NCI-H446 (cell line): ENCODE data around the gene PTMA.
"Not testable (repeated sequence)": the region's sequence is repeated elsewhere in the genome, so short reads cannot be mapped to it uniquely, and the experiment has no call there.

Experiments used
- DNase-seq, 2 experiments: peaks; one replicate each; lab custom pipeline; 2025; lab: John Stamatoyannopoulos, UW

The PTMA gene, protein sequence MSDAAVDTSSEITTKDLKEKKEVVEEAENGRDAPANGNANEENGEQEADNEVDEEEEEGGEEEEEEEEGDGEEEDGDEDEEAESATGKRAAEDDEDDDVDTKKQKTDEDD

DNA sequence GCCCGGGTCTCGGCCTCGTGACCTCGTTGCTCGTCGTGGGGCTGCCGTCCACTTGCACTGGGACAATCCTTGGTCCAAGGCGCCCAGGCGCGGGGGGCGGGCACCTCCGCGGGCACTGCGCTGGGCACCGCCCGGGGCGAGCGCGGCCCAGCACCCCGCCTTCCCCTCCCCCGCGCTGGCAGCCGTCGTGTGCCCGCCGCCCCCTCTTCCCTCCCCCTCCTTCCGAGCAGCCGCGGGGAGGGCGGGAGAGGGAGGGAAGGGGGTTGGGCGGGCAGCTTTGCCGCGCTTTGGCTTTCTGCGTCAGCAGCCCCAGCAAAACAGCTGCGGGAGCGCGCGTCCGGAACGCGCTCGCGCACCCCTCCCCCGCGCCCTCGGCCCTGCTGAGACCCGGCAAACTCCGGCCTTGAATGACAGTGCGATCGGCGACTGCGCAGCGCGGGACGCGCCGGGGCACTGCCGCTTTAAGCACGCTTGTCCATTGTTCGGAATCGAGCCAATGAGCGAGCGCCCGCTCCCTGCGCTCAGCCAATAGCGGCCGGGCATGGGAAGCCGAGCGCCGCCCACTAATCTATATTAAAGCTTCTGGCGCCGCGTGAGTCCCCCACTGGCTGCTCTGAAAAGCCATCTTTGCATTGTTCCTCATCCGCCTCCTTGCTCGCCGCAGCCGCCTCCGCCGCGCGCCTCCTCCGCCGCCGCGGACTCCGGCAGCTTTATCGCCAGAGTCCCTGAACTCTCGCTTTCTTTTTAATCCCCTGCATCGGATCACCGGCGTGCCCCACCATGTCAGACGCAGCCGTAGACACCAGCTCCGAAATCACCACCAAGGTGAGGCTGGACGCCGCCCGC lies at the start of gene PTMA:
Gene PTMA, plus strand, starts transcription at position 599 of the 846 bp plus-strand sequence. Its CDS starts 182 bp downstream, at position 781.
- peak; percentile 94 to 99 for DNase-seq

DNA sequence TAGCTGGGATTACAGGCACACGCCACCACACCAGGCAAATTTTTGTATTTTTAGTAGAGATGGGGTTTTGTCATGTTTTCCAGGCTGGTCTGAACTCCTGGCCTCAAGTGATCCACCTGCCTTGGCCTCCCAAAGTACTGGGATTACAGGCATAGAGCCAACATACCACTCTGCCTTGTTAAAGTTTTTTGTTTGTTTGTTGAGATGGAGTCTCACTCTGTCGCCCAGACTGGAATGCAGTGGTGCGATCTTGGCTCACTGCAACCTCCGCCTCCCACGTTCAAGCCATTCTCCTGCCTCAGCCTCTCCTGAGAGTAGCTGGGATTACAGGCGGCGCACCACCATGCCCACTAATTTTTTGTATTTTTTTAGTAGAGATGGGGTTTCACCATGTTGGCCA lies 48.3 kb upstream of the PTMA start:
- not testable (repeated sequence) for DNase-seq

DNA sequence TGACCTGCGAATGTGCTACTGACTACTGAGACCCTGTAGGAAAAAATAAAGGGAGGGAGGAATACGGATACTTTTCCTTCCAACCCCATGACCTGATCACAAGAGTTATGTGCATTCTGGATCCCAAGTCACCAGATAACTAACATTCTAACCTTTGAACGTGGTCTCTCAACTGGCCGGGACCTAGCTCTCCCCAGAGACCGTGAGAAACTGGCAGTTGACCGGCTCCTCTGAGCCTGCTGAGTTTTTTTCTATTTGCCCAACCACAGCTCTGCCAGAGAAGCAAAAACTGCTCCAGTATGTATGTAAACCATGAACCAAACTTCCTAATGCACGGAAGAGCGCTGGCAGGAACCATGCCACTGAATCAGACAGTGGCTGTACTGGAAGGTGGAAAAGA lies 47.5 kb upstream of the PTMA start:
- no peak for DNase-seq

DNA sequence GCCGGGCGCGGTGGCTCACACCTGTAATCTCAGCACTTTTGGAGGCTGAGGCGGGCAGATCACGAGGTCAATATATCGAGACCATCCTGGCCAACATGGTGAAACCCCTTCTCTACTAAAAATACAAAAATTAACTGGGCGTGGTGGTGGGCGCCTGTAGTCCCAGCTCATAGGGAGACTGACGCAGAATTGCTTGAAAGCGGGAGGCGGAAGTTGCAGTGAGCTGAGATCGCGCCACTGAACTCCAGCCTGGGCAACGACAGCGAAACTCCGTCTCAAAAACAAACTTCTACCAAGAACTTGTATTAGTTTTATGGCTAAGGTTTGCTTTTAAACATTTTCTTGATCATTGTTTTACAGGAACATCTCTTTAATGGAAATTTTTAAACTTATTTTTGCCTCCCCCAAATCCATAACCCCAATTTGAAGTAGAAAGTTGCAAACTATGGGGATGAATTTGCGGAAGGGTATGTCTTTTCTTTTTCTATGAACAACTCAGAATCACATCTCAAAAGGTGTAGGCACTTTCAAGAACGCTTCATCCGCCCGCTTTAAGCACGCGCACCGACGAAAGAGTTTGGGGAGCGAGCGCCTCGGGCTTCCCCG lies 46.8 kb upstream of the PTMA start:
- DNase-seq, result no peak

DNA sequence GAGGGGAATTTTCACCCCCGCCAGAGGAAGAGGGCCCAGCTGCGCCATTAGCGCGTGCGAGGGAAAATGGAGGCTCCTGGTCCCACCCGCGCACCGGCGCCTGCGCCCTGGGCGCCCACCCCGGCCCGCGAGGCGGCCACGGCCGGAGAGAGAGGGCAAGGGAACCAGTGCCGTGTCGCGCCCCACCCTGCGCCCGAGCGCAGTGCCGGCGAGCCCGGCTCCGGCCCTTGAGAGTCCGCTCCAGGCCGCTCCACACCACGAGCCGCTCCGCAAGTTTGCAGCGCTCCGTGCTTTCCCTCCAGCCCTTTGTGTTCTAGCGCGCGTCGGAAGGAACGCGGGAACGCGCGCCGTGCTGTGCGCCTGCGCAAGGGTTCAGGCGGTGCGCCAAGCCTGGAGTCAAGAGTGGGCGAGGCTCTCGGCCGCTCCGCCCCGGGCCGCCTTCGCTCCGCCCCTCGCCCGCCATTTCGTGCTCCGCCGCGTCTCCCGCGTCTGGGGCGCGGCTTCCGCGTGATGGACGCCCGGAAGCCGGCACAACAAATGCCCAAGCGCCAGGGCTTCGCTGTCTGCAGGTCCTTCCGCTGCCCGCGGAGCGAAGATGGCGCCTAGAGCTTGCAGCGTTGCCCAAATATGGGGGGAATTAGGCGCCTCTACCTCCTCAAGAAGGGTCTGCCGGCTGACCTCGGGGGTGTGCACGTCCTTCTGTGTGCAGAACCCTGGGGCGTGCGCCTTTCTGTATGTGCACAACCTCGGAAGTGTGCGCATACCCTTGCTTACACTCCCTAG lies 46.1 kb upstream of the PTMA start:
- no peak for DNase-seq

DNA sequence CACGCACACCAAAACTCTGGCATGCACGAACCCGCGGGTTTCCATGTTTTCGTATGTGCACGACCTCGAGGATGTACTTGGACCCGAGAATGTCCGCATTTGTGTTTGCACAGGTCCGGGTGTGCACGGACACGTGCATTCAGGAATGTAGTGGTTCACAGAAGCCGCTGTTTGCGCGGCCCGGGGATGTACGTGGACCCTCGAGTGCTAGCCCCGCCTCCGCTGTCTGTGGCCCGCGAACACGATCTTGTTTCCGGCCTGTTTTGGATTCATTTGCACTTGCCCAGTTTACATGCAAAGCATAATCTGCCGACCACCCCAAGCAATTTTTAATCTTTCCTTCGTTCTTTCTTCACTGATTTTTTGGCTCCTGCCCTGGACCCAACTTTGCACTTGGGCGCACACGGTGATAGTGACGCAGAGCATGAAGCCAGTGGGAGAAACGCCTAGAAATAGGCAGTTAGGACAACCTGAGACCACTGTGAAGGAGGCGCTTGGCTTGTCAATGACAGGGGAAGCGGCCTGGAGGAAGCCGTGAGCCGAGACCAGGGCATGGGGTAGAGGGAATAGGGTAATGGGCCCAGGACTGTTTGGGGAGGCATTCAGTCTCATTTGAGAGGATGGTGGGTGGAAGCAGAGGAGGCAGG lies 45.4 kb upstream of the PTMA start:
- DNase-seq, result no peak

DNA sequence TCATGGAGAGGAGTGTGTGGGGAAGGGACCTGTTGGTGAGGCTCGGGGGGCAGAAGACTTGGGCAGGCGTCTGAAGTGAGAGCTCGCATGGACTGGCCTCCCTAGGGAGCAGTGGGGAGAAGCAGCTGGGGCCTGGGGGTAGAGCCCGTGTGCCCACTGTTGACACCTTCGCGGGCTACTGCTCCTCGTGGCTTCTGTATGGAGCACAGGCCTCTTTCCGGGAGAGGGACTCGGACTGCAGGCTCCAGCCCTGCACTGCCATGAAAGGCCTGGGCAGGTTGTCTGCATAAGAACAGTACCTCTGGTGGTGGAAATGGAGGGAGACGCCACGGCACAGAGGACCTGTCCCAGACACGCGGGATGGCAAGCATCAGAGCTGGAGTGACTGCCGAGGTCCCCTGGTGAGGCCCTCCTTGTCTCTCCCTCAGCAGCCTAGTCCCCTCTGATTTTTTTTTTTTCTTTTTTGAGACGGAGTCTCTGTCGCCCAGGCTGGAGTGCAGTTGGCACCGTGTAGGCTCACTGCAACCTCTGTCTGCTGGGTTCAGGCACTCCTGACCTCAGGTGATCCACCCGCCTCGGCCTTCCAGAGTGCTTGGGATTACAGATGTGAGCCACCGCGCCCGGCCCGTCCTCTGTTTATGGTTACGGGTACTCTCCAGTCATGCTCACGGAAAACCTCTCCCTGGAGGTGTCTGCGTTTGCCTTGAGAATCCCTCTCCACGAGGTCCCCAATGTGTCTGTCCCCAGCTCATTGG lies 44.7 kb upstream of the PTMA start:
- DNase-seq, result no peak

DNA sequence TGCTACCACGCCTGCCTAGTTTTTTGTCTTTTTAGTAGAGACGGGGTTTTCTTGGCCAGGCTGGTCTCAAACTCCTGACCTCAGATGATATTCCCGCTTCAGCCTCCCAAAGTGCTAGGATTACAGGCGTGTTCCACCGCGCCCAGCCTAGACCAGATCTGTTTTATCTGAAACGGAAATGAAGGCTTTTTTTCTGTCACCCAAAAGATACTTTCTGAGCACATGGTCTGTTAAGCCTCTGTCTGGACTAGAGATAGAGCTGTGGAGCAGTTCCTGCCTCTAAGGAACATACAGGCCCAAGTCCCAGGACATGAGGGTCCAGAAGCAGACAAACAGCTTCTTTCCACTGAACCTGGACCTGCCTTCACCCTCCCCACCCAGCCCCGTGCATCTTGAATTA lies 43.6 kb upstream of the PTMA start:
- no peak for DNase-seq

DNA sequence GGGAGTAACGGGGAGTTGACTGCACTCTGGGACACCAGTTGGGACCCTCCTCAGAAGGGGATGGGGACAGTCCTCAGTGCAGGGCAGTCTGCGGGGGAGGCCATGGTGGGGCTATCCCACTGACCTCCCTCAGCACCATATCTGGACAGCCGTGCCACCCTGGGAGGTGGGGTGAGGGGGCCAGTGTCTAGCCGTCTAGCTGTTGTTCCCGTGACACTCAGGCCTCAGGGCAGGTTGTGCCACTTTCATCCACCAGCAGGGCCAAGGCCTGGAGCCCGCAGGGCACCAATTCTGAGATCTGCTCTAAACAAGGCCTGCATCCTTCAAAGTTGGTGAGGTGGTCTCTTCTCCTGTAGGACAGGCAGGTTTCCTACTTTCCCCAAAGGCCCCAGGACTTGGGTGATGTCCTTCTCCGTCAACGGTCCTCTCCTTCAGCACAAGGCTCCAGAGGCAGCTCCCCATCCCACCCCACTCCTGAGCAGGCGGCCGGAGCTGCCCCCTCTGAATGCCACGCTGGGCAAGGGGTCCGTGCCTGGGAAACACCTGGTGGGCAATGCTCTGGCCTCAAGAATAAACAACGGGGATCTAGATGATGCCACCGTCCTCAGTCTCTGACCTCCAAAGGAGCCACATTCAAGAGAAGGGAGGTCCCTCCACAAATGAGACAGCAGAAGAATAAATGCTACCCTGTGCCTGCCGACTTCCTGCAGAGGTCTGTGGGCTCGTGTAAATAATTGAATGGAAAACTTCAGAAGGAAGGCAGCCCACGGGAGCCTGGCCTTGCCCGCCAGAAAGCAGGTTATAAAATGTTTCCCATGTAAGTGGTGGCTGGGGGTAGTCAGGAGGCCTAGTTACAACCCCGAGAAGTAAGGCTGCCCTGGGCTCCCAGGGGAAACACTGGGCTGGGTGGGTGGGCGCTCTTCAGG lies 42.8 kb upstream of the PTMA start:
- DNase-seq, result no peak

DNA sequence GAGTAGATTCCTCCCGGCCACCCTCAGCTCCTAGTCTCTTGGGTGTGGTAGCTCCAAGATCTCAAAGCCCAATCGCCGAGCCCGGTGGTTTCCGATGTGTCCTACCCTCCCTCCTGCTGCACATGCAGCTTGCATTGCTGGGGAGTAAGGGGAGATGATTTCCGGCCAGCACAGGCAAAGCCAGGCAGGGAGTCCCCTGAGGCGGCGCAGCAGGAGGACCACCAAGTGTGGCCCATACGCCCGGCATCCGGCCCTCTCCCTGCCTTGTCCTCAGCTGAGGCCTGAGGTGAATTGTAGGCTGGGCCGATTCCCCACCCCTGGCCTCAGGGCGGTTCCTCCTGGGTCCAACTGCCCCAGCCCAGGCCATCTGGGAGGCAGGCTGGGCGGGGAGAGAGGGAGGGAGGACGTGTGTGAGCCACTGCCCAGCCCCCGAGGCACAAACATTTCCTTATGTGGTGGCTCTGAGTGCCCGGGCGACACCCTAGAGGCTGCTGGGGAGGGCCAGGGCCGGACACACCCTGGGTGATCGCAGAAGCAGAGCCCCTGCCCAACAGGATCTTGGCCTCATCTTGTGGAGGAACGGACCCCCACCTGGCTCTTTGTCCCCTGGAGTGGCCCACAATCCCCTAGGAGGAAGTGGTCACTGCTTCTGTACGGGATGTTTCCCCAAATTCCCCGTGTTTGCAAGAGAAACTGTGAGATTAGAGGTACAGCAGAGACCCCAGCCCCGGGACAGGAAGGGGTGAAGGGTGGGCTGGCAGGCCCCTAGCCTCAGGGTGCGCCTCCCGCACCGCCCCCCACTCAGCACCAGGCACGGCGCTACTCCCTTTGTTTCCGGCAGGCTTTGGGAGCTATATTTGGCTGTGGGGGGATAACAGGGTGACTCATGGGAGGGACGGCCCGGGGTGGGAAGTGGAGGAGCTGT lies 41.9 kb upstream of the PTMA start:
- no peak for DNase-seq

DNA sequence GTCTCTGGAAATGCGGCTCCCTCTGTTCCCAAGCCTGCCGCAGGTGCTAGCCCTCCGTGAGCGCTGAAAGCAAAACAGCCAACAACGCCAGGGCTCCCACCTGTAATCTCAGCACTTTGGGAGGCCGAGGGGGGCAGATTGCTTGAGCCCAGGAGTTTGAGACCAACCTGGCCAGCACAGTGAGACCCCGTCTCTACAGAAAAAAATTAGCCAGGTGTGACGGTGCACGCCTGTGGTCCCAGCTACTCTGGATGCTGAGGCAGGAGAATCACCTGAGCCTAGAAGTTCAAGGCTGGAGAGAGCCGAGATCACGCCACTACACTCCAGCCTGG lies 41.3 kb upstream of the PTMA start:
- no peak for DNase-seq

DNA sequence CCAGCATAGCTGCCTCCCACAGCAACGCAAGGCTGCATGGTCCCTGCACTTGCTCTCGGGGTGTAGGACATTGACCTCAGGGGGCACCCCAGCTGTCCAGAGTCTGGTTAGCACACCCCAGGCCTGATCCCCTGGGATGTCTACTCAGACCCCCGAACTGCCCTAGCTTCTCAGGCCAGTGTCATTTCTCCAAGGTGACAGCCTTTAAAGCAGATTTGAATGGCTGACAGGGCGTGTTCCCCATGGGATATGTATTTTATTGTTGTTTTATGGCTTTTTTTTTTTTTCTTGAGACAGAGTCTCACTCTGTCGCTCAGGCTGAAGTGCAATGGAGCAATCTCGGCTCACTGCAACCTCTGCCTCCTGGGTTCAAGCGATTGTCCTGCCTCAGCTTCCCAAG lies 40.8 kb upstream of the PTMA start:
- DNase-seq, result no peak

DNA sequence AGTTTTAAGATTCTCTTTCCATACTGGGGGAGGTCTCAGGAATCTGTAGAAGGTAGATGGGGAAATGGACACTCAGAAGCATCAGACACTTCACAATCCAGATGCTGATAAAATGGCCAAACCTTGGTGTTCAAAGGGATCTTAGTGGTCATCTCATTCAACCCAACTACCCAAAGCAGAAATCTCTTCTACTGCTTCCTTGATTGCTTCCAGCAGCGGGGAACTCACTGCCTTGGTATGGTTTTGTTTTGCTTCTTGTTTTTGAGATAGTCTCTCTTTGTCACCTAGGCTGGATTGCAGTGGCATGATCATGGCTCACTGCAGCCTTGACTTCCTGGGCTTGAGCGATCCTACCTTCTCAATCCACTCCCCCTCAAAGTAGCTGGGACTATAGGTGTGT lies 39.3 kb upstream of the PTMA start:
- DNase-seq, result no peak

DNA sequence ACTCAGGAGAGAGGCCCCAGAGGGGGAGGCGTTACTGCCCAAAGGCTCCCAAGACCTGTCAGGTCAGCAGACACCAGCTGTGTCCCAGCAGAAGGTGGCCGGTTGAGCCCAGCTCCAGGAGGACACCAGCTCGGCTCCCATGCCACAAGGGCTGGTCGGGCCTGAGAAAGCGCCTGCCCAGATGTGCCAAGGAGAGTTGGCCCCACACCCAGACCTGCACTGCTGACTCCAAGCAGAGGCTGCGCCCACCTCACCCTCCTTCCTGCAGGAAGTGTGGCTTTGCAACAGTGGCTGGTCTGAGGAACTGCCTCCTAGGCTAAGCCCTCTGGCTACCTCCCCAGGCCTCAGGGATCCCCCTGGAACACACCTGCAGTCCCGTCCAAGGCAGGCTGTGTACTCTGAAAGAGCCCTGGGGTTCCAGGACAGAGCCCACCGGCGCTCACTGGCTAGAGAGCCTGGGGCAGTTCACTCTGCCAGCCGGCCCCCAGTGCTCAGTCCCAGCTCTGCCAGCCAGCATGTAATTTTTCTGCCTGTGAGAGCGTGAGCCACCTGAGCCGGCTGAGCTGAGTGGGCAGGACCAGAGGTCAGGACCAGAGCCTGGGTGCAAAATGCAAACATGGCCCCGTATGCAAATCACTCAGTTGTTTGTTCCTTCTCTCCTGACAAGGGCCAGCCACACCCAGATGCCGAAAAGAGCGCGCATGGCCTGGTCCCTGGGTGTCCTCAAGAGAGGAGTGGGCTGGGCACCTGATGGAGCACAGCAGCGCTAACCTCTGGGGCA lies 36.9 kb upstream of the PTMA start:
- no peak for DNase-seq

DNA sequence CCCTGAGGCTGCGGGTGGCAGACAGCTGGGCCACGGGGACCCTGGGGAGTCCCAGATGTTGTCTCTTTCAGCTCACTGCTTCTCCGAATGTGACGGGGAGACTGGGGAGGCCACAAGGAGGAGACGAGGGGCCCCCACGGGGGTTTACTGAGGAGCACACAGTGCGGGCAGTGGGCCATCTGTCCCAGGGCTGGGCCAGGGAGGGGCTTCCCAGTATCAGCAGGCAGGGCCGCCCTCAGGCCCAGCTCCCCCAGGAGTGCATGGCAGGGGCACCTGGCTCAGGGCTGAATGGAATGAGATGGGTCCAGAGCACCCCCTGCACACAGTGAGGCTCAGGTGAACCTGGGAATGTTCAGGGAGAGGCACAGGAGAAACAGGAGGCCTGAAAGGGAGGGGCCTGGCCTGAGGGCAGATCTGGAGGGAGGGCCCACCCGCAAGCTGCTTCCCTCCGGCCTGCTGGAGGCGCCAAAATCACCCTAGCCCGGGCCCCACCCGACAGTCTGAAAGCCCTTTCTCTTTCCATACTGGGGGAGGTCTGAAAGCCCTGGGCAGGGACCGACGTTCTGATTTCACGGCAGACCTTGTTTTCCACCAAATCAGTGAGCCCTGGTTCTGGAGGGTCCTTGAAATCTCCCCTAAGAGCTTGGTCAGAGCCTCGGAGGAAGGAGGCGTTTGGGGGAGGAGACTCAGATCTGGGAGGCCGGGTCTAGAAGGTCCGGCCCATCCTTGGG lies 35.5 kb upstream of the PTMA start:
- DNase-seq, result no peak

DNA sequence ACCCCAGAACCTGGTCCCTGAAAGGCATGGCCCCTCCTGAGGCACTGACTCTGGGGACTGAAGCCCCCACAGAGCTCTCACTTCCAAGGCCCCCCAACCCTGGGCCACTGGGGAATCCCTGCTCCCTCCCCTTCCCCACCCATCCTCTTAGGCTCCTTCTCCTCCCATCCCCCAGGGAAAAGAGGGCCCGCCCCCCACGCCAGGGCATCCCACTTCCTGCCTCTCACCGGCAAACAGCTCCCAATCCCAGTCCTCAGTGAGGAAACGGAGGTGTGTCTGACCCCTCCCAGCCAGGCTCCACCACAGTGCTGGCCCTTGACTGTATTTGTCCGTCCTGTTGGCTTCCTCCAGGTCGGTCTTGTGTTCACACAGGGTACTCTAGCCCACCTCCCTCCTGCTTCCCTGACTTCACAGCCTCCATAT lies 35.0 kb upstream of the PTMA start:
- DNase-seq, result no peak

DNA sequence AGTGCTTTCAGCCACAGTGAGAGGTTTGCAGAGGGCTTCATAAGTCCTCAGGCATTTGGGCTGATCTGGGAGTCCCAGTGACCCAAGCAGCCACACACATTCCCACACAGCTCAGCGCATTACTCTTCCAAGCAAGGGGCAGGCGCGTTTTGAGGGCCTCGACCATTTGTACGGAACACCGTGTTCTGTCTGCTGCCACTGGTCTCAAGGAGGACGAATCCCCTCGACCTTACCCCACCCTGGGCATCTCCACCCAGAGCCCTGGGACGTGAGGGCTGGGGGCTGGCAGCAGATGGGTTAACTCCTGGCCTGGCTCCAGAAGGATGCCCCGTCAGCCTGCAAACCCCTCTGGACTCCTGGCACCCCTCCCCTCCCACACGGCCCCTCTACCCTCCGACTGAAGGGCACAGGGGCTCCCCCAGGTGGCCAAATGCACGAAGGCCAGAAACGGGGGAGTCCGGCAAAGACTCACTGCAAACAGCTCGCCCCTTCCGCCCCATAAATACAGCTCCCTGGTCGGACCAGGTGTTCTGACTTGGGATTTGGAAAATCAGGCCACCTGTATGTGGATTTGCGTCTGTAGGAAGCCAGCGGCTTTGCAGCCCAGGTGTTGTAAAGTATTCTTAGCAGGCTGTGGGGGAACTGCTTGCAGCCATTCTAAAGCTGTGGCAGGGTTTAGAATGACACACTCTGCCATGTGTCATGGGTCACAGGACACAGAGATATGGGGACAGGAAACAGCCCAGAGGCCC lies 33.6 kb upstream of the PTMA start:
- DNase-seq, result peak in 1 of 2 experiments; percentile 45
